DND-41 (cell line): ENCODE results near the gene LY86.

Experiments
- ATAC-seq: fragments of 200-7000 bp; cut with Tn5 transposase; 3 replicates; pipeline ENCODE4 v1.9.1; 2021; ENCODE audit warnings: low read depth; ENCODE audit not compliant: insufficient read depth
- DNase-seq: peaks from one replicate; pipeline ENCODE4 v3.0.0-alpha.2; 2020
- H2AFZ ChIP-seq: 2 replicates; pipeline ENCODE4 v1.6.0; 2012; ENCODE audit warnings: low read depth, low read length
- H3K27ac ChIP-seq: 2 replicates; pipeline ENCODE4 v1.5.1; 2012; ENCODE audit warnings: low read length, inconsistent platforms
- H3K27me3 ChIP-seq: fragments of 200-600 bp; sonication (generic); 2 replicates; pipeline ENCODE4 v1.6.0; 2012; ENCODE audit warnings: low read length, mild to moderate bottlenecking, inconsistent platforms; ENCODE audit not compliant: insufficient read depth, poor library complexity
- H3K36me3 ChIP-seq: 2 replicates; pipeline ENCODE4 v1.5.1; 2012; ENCODE audit warnings: low read length, inconsistent platforms; ENCODE audit not compliant: insufficient read depth
- H3K4me1 ChIP-seq: 2 replicates; pipeline ENCODE4 v1.5.1; 2012; ENCODE audit warnings: mild to moderate bottlenecking, low read length; ENCODE audit not compliant: insufficient read depth
- H3K4me2 ChIP-seq: 2 replicates; pipeline ENCODE4 v1.6.0; 2012; ENCODE audit warnings: mild to moderate bottlenecking, moderate library complexity, low read length, inconsistent platforms; ENCODE audit not compliant: insufficient read depth
- H3K4me3 ChIP-seq, 2 experiments: fragments of 200-600 bp in 1 of 2; shearing (Covaris generic) in 1 of 2; 2 replicates each; pipeline ENCODE4 v1.5.1; 2012 to 2016; ENCODE audit warnings: inconsistent platforms in 2 of 2, low read length in 2 of 2, mild to moderate bottlenecking in 2 of 2, low read depth in 1 of 2, moderate library complexity in 1 of 2
- H3K79me2 ChIP-seq: 2 replicates; pipeline ENCODE4 v1.6.0; 2012; ENCODE audit warnings: low read length, inconsistent platforms; ENCODE audit not compliant: insufficient read depth
- H3K9ac ChIP-seq: 2 replicates; pipeline ENCODE4 v1.6.0; 2012; ENCODE audit warnings: low read depth, mild to moderate bottlenecking, inconsistent platforms, low read length, moderate library complexity
- H3K9me3 ChIP-seq: 2 replicates; pipeline ENCODE4 v1.5.1; 2012; ENCODE audit warnings: low read length, moderate library complexity, mild to moderate bottlenecking, inconsistent platforms; ENCODE audit not compliant: insufficient read depth, severe bottlenecking
- H4K20me1 ChIP-seq: 2 replicates; pipeline ENCODE4 v1.6.0; 2012; ENCODE audit warnings: low read length; ENCODE audit not compliant: insufficient read depth
- EZH2 ChIP-seq: IDR thresholded peaks from 3 replicates; pipeline ENCODE4 v1.6.1; 2012; ENCODE audit warnings: borderline replicate concordance, low read depth, mild to moderate bottlenecking, moderate library complexity, low read length, inconsistent platforms; ENCODE audit not compliant: severe bottlenecking
- TF ChIP-seq, protein P1 (sequence below): IDR thresholded peaks from 2 replicates; pipeline ENCODE4 v1.5.1; 2012; ENCODE audit warnings: borderline replicate concordance, low read length, moderate library complexity, mild to moderate bottlenecking; ENCODE audit not compliant: poor library complexity, severe bottlenecking; ENCODE audit errors: extremely low read depth

The LY86 gene

GRCh38 chr6:6645261-6645917 lies 56.9 kb downstream of the LY86 start:
- no peak overlapping the region for H3K9ac ChIP-seq
- H4K20me1 ChIP-seq, result no peaks in the 10 kb centered on the region
- H3K36me3 ChIP-seq, result no peaks in the 10 kb centered on the region
- no peaks in the 10 kb centered on the region for H3K79me2 ChIP-seq
- H3K9me3 ChIP-seq, result no peaks in the 10 kb centered on the region
- ATAC-seq (no peak), DNase-seq (no peak)
- H2AFZ ChIP-seq, result no peak overlapping the region
- TF ChIP-seq EZH2, result no peak
- TF ChIP-seq, protein P1, sequence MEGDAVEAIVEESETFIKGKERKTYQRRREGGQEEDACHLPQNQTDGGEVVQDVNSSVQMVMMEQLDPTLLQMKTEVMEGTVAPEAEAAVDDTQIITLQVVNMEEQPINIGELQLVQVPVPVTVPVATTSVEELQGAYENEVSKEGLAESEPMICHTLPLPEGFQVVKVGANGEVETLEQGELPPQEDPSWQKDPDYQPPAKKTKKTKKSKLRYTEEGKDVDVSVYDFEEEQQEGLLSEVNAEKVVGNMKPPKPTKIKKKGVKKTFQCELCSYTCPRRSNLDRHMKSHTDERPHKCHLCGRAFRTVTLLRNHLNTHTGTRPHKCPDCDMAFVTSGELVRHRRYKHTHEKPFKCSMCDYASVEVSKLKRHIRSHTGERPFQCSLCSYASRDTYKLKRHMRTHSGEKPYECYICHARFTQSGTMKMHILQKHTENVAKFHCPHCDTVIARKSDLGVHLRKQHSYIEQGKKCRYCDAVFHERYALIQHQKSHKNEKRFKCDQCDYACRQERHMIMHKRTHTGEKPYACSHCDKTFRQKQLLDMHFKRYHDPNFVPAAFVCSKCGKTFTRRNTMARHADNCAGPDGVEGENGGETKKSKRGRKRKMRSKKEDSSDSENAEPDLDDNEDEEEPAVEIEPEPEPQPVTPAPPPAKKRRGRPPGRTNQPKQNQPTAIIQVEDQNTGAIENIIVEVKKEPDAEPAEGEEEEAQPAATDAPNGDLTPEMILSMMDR, result no peak
- no peaks in the 10 kb centered on the region for H3K27me3 ChIP-seq
- H3K4me2 ChIP-seq, result no peak overlapping the region
- no peaks in the 10 kb centered on the region for H3K4me1 ChIP-seq
- no peak overlapping the region for H3K27ac ChIP-seq
- no peak overlapping the region for H3K4me3 ChIP-seq

- H3K9me3 ChIP-seq, result no peaks in the 10 kb centered on the region
- no peak overlapping the region for H3K4me2 ChIP-seq
- H4K20me1 ChIP-seq, result no peaks in the 10 kb centered on the region
- H3K4me1 ChIP-seq, result no peaks in the 10 kb centered on the region
- H3K9ac ChIP-seq, result no peak overlapping the region
- DNase-seq, result no peak
- no peaks in the 10 kb centered on the region for H3K79me2 ChIP-seq
- no peak overlapping the region for H3K27ac ChIP-seq
- no peaks in the 10 kb centered on the region for H3K36me3 ChIP-seq
- no peak overlapping the region for H2AFZ ChIP-seq
- TF ChIP-seq EZH2, result no peak
- TF ChIP-seq, protein P1, result no peak
- no peaks in the 10 kb centered on the region for H3K27me3 ChIP-seq
- no peak for ATAC-seq
- H3K4me3 ChIP-seq, result no peak overlapping the region
Measured at GRCh38 chr6:6646384-6646783, 57.9 kb downstream of the LY86 start.

- TF ChIP-seq, protein P1, result peak; percentile 26
- TF ChIP-seq EZH2, result no peak
Measured at GRCh38 chr6:6646859-6647258, 58.3 kb downstream of the LY86 start.

More at GRCh38 chr6:6646859-6647258, 58.3 kb downstream of the LY86 start:
- Histone ChIP-seq H3K4me2 (no peak overlapping the region), H3K79me2 (no peaks in the 10 kb centered on the region), H3K4me1 (no peaks in the 10 kb centered on the region), H3K9ac (no peak overlapping the region), H3K9me3 (no peaks in the 10 kb centered on the region), H3K4me3 (no peak overlapping the region), H3K27ac (no peak overlapping the region), H4K20me1 (no peaks in the 10 kb centered on the region), H2AFZ (no peak overlapping the region), H3K27me3 (no peaks in the 10 kb centered on the region), H3K36me3 (no peaks in the 10 kb centered on the region)
- no peak for ATAC-seq
- DNase-seq, result no peak
